Mesothelial cell of epicardium (in vitro differentiated cells): ENCODE results near the gene RTN4RL1. TPM values are rescaled to one million over a fixed set of nuclear protein-coding genes. Genes with fewer than 3 reads are reported as not detected.

ENCODE experiments used
- DNase-seq, 2 experiments: peaks; one replicate each; pipeline ENCODE4 v3.0.0; 2021; ENCODE audit warnings: low spot score in 2 of 2; ENCODE audit not compliant: unreplicated experiment in 2 of 2
- H3K27ac Mint-ChIP-seq: 2 replicates; pipeline ENCODE4 v1.8.0; 2021; ENCODE audit warnings: mixed read lengths
- H3K27me3 Mint-ChIP-seq: 2 replicates; pipeline ENCODE4 v1.8.0; 2021; ENCODE audit warnings: low read depth, mixed read lengths
- H3K36me3 Mint-ChIP-seq: 2 replicates; pipeline ENCODE4 v1.8.0; 2021; ENCODE audit warnings: mixed read lengths
- H3K4me1 Mint-ChIP-seq: 2 replicates; pipeline ENCODE4 v1.8.0; 2021; ENCODE audit warnings: mixed read lengths
- H3K4me3 Mint-ChIP-seq: 2 replicates; pipeline ENCODE4 v1.8.0; 2021; ENCODE audit warnings: mild to moderate bottlenecking, moderate library complexity, mixed read lengths
- H3K9me3 Mint-ChIP-seq: 2 replicates; pipeline ENCODE4 v1.8.0; 2021; ENCODE audit warnings: mixed read lengths
- CTCF ChIP-seq: fragments of 200-600 bp; sonication (generic); IDR thresholded peaks from one replicate; pipeline ENCODE4 v1.5.0; 2021; ENCODE audit warnings: antibody characterized with exemption; ENCODE audit not compliant: unreplicated experiment
- total RNA-seq: library from RNA; stranded (reverse); gene quantifications from 3 replicates; pipeline ENCODE4 v1.2.1, GENCODE V29; 2021

RTN4RL1 gene
- total RNA-seq, 1 donor from 2014 or later, result 0.20 TPM

- Mint-ChIP-seq H3K9me3 (no peaks in the 10 kb centered on the region), H3K36me3 (no peaks in the 10 kb centered on the region), H3K27ac (no peak overlapping the region), H3K4me3 (peak overlapping the region; percentile 69), H3K4me1 (peaks cover 18% of the 10 kb centered on the region), H3K27me3 (peaks cover 84% of the 10 kb centered on the region)
- peak in 1 of 2 experiments; percentile 55 for DNase-seq
- no peak for TF ChIP-seq CTCF
Observed at GRCh38 chr17:2023692-2024571, 1.2 kb downstream of the RTN4RL1 start.

GRCh38 chr17:2023256-2023655 is 1.9 kb downstream of the RTN4RL1 start:
- H3K27ac Mint-ChIP-seq, result no peak overlapping the region
- no peak for DNase-seq
- H3K36me3 Mint-ChIP-seq, result no peaks in the 10 kb centered on the region
- peak overlapping the region; percentile 31 for H3K4me3 Mint-ChIP-seq
- no peak for TF ChIP-seq CTCF
- peaks cover 84% of the 10 kb centered on the region for H3K27me3 Mint-ChIP-seq
- peaks cover 17% of the 10 kb centered on the region for H3K4me1 Mint-ChIP-seq
- no peaks in the 10 kb centered on the region for H3K9me3 Mint-ChIP-seq

GRCh38 chr17:2022647-2023240 is 2.4 kb downstream of the RTN4RL1 start:
- Mint-ChIP-seq H3K4me1 (peaks cover 12% of the 10 kb centered on the region), H3K27ac (no peak overlapping the region), H3K27me3 (peaks cover 84% of the 10 kb centered on the region), H3K4me3 (no peak overlapping the region), H3K9me3 (no peaks in the 10 kb centered on the region), H3K36me3 (no peaks in the 10 kb centered on the region)
- no peak for DNase-seq
- no peak for TF ChIP-seq CTCF

- no peaks in the 10 kb centered on the region for H3K36me3 Mint-ChIP-seq
- H3K4me3 Mint-ChIP-seq, result no peak overlapping the region
- H3K4me1 Mint-ChIP-seq, result peaks cover 4% of the 10 kb centered on the region
- H3K27me3 Mint-ChIP-seq, result peaks cover 74% of the 10 kb centered on the region
- TF ChIP-seq CTCF, result no peak
- no peak for DNase-seq
- H3K9me3 Mint-ChIP-seq, result no peaks in the 10 kb centered on the region
- no peak overlapping the region for H3K27ac Mint-ChIP-seq
Observed at GRCh38 chr17:2020721-2021120, 4.4 kb downstream of the RTN4RL1 start.

DNA sequence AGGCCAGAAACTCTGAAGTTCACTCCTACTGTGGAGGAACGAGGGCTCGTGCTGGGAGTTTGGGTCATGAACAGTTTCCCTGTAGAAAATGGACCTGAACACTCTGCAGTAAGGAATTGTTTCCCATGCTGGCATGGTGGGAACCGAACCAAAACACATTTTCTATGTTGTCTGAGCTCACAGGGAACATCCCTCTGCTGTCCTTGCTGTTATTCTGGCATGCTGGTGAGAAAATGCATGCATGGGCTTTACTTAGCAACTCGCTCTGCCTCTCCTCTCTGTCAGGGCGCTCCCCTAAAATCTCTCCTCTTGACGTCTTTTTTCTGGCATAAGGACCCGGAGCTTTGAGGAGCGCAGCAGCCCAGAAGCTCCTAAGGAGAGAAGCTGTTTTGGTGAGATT is 5.4 kb downstream of the RTN4RL1 start:
- H3K9me3 Mint-ChIP-seq, result no peaks in the 10 kb centered on the region
- TF ChIP-seq CTCF, result no peak
- H3K27me3 Mint-ChIP-seq, result peaks cover 77% of the 10 kb centered on the region
- peaks cover 2% of the 10 kb centered on the region for H3K4me1 Mint-ChIP-seq
- H3K4me3 Mint-ChIP-seq, result no peak overlapping the region
- H3K27ac Mint-ChIP-seq, result no peak overlapping the region
- H3K36me3 Mint-ChIP-seq, result no peaks in the 10 kb centered on the region
- no peak for DNase-seq
